ENCODE results near the gene FBXO24. TPM values are rescaled to one million over a fixed set of nuclear protein-coding genes. Genes with fewer than 3 reads are reported as not detected.

FBXO24 gene
- polyA plus RNA-seq, 3 donors = 1.8 to 2.6 (median 2.3) TPM

- DNase-seq = no peak
Measured at GRCh38 chr7:100590077-100590737, 4.1 kb downstream of the FBXO24 start.

DNA sequence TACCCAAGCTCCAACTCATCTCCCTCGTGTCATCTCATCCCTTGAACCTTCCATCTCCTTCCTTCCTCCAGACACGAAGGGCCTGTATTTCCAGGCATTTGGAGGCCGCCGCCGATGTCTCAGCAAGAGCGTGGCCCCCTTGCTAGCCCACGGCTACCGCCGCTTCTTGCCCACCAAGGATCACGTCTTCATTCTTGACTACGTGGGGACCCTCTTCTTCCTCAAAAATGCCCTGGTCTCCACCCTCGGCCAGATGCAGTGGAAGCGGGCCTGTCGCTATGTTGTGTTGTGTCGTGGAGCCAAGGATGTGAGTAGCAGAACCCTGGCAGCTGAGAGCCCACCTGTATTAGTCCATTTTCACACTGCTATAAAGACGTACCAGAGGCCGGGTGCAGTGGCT, 5.5 kb downstream of the FBXO24 start:
- DNase-seq = no peak

- DNase-seq = no peak
Measured at GRCh38 chr7:100595188-100595587, 9.1 kb downstream of the FBXO24 start.

- no peak for DNase-seq
Measured at GRCh38 chr7:100598425-100598824, 12.3 kb downstream of the FBXO24 start.

GRCh38 chr7:100599911-100600729, 14.0 kb downstream of the FBXO24 start:
- DNase-seq = no peak

- no peak for DNase-seq
Measured at GRCh38 chr7:100600730-100601038, 14.6 kb downstream of the FBXO24 start.

GRCh38 chr7:100602889-100603725, 17.0 kb downstream of the FBXO24 start:
- DNase-seq = no peak

- DNase-seq = no peak
Measured at GRCh38 chr7:100603726-100604027, 17.5 kb downstream of the FBXO24 start.

GRCh38 chr7:100604028-100604975, 18.2 kb downstream of the FBXO24 start:
- no peak for DNase-seq

- no peak for DNase-seq
Measured at GRCh38 chr7:100604976-100605911, 19.1 kb downstream of the FBXO24 start.

- no peak for DNase-seq
Measured at GRCh38 chr7:100606313-100606712, 20.2 kb downstream of the FBXO24 start.

DNA sequence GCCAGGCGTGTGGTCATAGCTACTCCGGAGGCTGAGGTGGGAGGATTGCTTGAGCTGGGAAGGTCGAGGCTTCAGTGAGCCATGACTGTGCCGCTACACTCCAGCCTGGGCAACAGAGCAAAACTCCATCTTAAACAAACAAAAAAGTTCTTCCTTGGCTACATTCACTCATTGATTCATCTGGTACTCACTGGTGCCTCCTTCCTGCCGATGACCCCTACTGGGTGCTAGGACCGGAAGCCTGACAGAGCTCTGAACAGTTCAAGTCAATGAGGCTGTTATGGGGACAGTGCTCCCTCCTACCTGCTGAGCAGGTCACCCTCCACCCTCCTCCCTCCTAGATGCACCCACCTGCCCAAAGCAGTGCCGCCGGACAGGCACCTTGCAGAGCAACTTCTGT, 21.0 kb downstream of the FBXO24 start:
- DNase-seq = no peak

DNA sequence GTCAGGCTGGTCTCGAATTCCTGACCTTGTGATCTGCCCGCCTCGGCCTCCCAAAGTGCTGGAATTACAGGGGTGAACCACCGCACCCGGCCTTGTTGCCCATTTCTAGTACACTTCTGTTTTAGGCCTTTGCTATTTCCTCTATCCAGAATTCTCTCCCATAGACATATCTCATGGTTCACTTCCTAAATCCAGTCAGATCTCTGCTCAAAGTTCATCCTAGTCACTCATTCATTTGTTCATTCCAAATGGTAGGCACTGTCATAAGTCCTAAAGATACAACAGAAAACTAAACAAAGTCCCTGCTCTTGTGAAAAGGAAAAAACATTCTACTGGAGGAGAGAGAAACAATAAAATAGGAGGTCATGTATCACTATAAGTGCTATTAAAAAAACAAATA, 23.8 kb downstream of the FBXO24 start:
- no peak for DNase-seq

GRCh38 chr7:100611983-100612729, 26.0 kb downstream of the FBXO24 start, which contains the start of gene MOSPD3:
MOSPD3 (plus strand) TSS chr7:100612540; CDS start chr7:100612792, 252 bp downstream.
- peak; percentile 100 for DNase-seq

- no peak for DNase-seq
Measured at GRCh38 chr7:100612730-100613390, 26.7 kb downstream of the FBXO24 start.

- DNase-seq = no peak
Measured at GRCh38 chr7:100613412-100614175, 27.5 kb downstream of the FBXO24 start.

- no peak for DNase-seq
Measured at GRCh38 chr7:100614308-100614861, 28.3 kb downstream of the FBXO24 start.

- DNase-seq = no peak
Measured at GRCh38 chr7:100620239-100620638, 34.1 kb downstream of the FBXO24 start.

Data from renal pelvis (tissue), 4 donors.